ENCODE results near the gene TSHZ2. TPM values are rescaled to one million over a fixed set of nuclear protein-coding genes. Genes with fewer than 3 reads are reported as not detected.

TSHZ2 gene
- total and polyA plus RNA-seq, 2 donors (not counting 3 experiments of a cell fraction or from before 2014, with no cell fraction given): not detected

GRCh38 chr20:53168491-53168890, 196.3 kb downstream of the TSHZ2 start:
- H3K9me1 ChIP-seq (replicated peaks; ENCODE audit: control insufficient read depth, extremely low read depth, insufficient read depth, low read length): no peaks in the 10 kb centered on the region
- intact Hi-C loops (cut with micrococcal nuclease): no loop called here
- no peak overlapping the region for H2AFZ ChIP-seq (ENCODE audit: low read depth, low read length)
- ChIA-PET CTCF (no interaction called here), POLR2A (no interaction called here)
- no peaks in the 10 kb centered on the region for H4K20me1 ChIP-seq (replicated peaks; ENCODE audit: control insufficient read depth, extremely low read depth, insufficient read depth, low read length)
- no peak overlapping the region for H3K9ac ChIP-seq (replicated peaks; ENCODE audit: extremely low read depth, insufficient read depth, low read length)
- H3K27me3 ChIP-seq (ENCODE audit: control insufficient read depth in 2 of 2, insufficient read depth in 2 of 2, low read length in 2 of 2): no peaks in the 10 kb centered on the region
- no TSS peak for BruUV-seq (replicated peaks)
- no peaks in the 10 kb centered on the region for H3K9me3 ChIP-seq (replicated peaks; ENCODE audit: control insufficient read depth, insufficient read depth, low read length)
- H3K27ac ChIP-seq (ENCODE audit: insufficient read depth, low read depth, low read length): no peak overlapping the region
- DNase-seq (ENCODE audit: low read depth, low spot score) (no peak), FAIRE-seq (no peak)
- dilution Hi-C loops (cut with MboI; ENCODE audit: extremely low pct_ligation_motif_present, low sequenced_read_pairs): no loop called here
- H3K4me2 ChIP-seq (ENCODE audit: insufficient read depth, low read length): no peak overlapping the region
- H3K36me3 ChIP-seq (ENCODE audit: control insufficient read depth in 2 of 2, extremely low read depth in 1 of 2, insufficient read depth in 2 of 2, low read length in 2 of 2): no peaks in the 10 kb centered on the region
- TF ChIP-seq GATA2 (IDR thresholded peaks at IDR 0.05; ENCODE audit: insufficient read depth, insufficient read length, low read depth, low read length): no peak
- no peaks in the 10 kb centered on the region for H3K4me1 ChIP-seq (ENCODE audit: control insufficient read depth, extremely low read depth, insufficient read depth, low read length)
- no peaks in the 10 kb centered on the region for H3K79me2 ChIP-seq (ENCODE audit: control insufficient read depth, insufficient read depth, low read length)
- H3K4me3 ChIP-seq (replicated peaks in 1 of 3; ENCODE audit: insufficient read depth in 1 of 3, low read depth in 1 of 3, low read length in 3 of 3): no peak overlapping the region

DNA sequence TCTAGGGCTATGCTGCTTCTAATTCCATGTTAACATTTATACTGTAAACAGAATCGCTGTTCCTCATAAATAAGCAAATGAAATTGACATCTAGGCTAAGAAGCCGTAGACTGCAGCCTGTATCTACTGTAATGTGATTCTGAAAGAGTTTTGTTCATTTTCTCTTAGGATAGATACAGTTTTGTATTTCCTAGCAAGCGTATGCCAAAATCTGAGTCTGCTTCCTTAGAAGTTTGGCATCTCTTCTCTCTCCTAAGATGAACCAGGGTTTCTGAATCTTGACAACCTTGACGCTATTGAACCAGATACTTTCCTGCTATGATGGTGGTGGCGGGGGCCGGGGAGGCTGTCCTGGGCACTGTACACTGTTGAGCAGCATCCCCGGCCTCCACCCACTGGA, 198.0 kb downstream of the TSHZ2 start:
- no peaks in the 10 kb centered on the region for H3K36me3 ChIP-seq (ENCODE audit: control insufficient read depth in 2 of 2, extremely low read depth in 1 of 2, insufficient read depth in 2 of 2, low read length in 2 of 2)
- no peak overlapping the region for H3K9ac ChIP-seq (replicated peaks; ENCODE audit: extremely low read depth, insufficient read depth, low read length)
- TF ChIP-seq POLR2A (IDR thresholded peaks at IDR 0.05; ENCODE audit: low read depth, low read length) (no peak), POLR2AphosphoS5 (IDR thresholded peaks at IDR 0.05; ENCODE audit: insufficient read depth, low read depth, low read length) (no peak), FOS (IDR thresholded peaks at IDR 0.05; ENCODE audit: borderline replicate concordance, insufficient read depth, low read length) (no peak), JUN (IDR thresholded peaks at IDR 0.05; ENCODE audit: borderline replicate concordance, insufficient read depth, insufficient read length, low read depth) (no peak), MYC (IDR thresholded peaks at IDR 0.05; ENCODE audit: low read depth, low read length) (no peak), EZH2 (IDR thresholded peaks at IDR 0.05; ENCODE audit: borderline replicate concordance, low read depth, low read length, severe bottlenecking) (no peak), MAX (IDR thresholded peaks at IDR 0.05; ENCODE audit: insufficient read depth, insufficient read length) (no peak), GATA2 (IDR thresholded peaks at IDR 0.05; ENCODE audit: insufficient read depth, insufficient read length, low read depth, low read length) (no peak)
- TF ChIP-seq, protein P1, sequence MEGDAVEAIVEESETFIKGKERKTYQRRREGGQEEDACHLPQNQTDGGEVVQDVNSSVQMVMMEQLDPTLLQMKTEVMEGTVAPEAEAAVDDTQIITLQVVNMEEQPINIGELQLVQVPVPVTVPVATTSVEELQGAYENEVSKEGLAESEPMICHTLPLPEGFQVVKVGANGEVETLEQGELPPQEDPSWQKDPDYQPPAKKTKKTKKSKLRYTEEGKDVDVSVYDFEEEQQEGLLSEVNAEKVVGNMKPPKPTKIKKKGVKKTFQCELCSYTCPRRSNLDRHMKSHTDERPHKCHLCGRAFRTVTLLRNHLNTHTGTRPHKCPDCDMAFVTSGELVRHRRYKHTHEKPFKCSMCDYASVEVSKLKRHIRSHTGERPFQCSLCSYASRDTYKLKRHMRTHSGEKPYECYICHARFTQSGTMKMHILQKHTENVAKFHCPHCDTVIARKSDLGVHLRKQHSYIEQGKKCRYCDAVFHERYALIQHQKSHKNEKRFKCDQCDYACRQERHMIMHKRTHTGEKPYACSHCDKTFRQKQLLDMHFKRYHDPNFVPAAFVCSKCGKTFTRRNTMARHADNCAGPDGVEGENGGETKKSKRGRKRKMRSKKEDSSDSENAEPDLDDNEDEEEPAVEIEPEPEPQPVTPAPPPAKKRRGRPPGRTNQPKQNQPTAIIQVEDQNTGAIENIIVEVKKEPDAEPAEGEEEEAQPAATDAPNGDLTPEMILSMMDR (IDR thresholded peaks at IDR 0.05; ENCODE audit: extremely low read depth in 1 of 2, insufficient read depth in 1 of 2, low read depth in 1 of 2, low read length in 2 of 2): no peak
- no peak overlapping the region for H3K4me3 ChIP-seq (replicated peaks in 1 of 3; ENCODE audit: insufficient read depth in 1 of 3, low read depth in 1 of 3, low read length in 3 of 3)
- CTCF ChIA-PET: no interaction called here
- H3K79me2 ChIP-seq (ENCODE audit: control insufficient read depth, insufficient read depth, low read length): no peaks in the 10 kb centered on the region
- DNase-seq (ENCODE audit: low read depth, low spot score): no peak
- H3K4me2 ChIP-seq (ENCODE audit: insufficient read depth, low read length): no peak overlapping the region
- POLR2A ChIA-PET: no interaction called here
- no peaks in the 10 kb centered on the region for H3K4me1 ChIP-seq (ENCODE audit: control insufficient read depth, extremely low read depth, insufficient read depth, low read length)
- FAIRE-seq: no peak
- dilution Hi-C loops (cut with MboI; ENCODE audit: extremely low pct_ligation_motif_present, low sequenced_read_pairs): no loop called here
- intact Hi-C loops (cut with micrococcal nuclease): no loop called here
- H3K27me3 ChIP-seq (ENCODE audit: control insufficient read depth in 2 of 2, insufficient read depth in 2 of 2, low read length in 2 of 2): no peaks in the 10 kb centered on the region
- no peak overlapping the region for H3K27ac ChIP-seq (ENCODE audit: insufficient read depth, low read depth, low read length)
- no peaks in the 10 kb centered on the region for H4K20me1 ChIP-seq (replicated peaks; ENCODE audit: control insufficient read depth, extremely low read depth, insufficient read depth, low read length)
- BruUV-seq (replicated peaks): no TSS peak
- no peak overlapping the region for H2AFZ ChIP-seq (ENCODE audit: low read depth, low read length)
- H3K9me3 ChIP-seq (replicated peaks; ENCODE audit: control insufficient read depth, insufficient read depth, low read length): no peaks in the 10 kb centered on the region
- no peaks in the 10 kb centered on the region for H3K9me1 ChIP-seq (replicated peaks; ENCODE audit: control insufficient read depth, extremely low read depth, insufficient read depth, low read length)
